Measurements from ENCODE around the gene SLC41A3.

SLC41A3 gene

GRCh38 chr3:126083913-126084767 is at the start of gene SLC41A3:
Gene SLC41A3 (minus strand): TSS chr3:126084124. CDS start chr3:126068219, 15,905 bp downstream.
- DNase-seq: peak; percentile 84

GRCh38 chr3:126133606-126134005 is 49.7 kb upstream of the SLC41A3 start:
- no peak for DNase-seq

GRCh38 chr3:126132751-126133511 is 49.0 kb upstream of the SLC41A3 start:
- DNase-seq: peak; percentile 1

- DNase-seq: no peak
Measured at GRCh38 chr3:126131881-126132750, 48.2 kb upstream of the SLC41A3 start.

GRCh38 chr3:126130981-126131745 is 47.2 kb upstream of the SLC41A3 start:
- no peak for DNase-seq

GRCh38 chr3:126130081-126130855 is 46.3 kb upstream of the SLC41A3 start:
- DNase-seq: no peak

- no peak for DNase-seq
Measured at GRCh38 chr3:126129398-126129891, 45.5 kb upstream of the SLC41A3 start.

GRCh38 chr3:126128504-126129397 is 44.8 kb upstream of the SLC41A3 start:
- no peak for DNase-seq

GRCh38 chr3:126127904-126128303 is 44.0 kb upstream of the SLC41A3 start:
- no peak for DNase-seq

GRCh38 chr3:126127452-126127851 is 43.5 kb upstream of the SLC41A3 start:
- DNase-seq: no peak

- no peak for DNase-seq
Measured at GRCh38 chr3:126126811-126127431, 43.0 kb upstream of the SLC41A3 start.

- DNase-seq: no peak
Measured at GRCh38 chr3:126126286-126126685, 42.4 kb upstream of the SLC41A3 start.

- DNase-seq: no peak
Measured at GRCh38 chr3:126125781-126126251, 41.9 kb upstream of the SLC41A3 start.

GRCh38 chr3:126125341-126125740 is 41.4 kb upstream of the SLC41A3 start:
- no peak for DNase-seq

- DNase-seq: no peak
Measured at GRCh38 chr3:126124896-126125295, 41.0 kb upstream of the SLC41A3 start.

GRCh38 chr3:126124148-126124868 is 40.4 kb upstream of the SLC41A3 start:
- DNase-seq: no peak

GRCh38 chr3:126121632-126122031 is 37.7 kb upstream of the SLC41A3 start:
- DNase-seq: no peak

- DNase-seq: no peak
Measured at GRCh38 chr3:126121074-126121473, 37.1 kb upstream of the SLC41A3 start.

- DNase-seq: no peak
Measured at GRCh38 chr3:126119976-126120375, 36.1 kb upstream of the SLC41A3 start.

Data from NCI-H1092 treated with DMSO at 0.1 percent for 48 hours (cell line).